Left lung (tissue), 10 donors: ENCODE measurements around the gene ENPP6. TPM values are rescaled to one million over a fixed set of nuclear protein-coding genes. Genes with fewer than 3 reads are reported as not detected.

ENCODE experiments used
- ATAC-seq: fragments of 200-7000 bp; cut with Tn5 transposase; one replicate; pipeline ENCODE4 v1.9.1; 2020; ENCODE audit warnings: moderate library complexity
- DNase-seq, 4 donors: peaks; one replicate each; pipeline ENCODE4 v3.0.0-alpha.2; 2013 to 2020
- H3K27ac ChIP-seq, 2 donors: fragments of 200-600 bp; sonication (generic) in 1 of 2; one replicate each; pipeline versions ENCODE4 v1.5.0 to v1.8.0; 2020 to 2021
- H3K27me3 ChIP-seq, 2 donors: fragments of 200-600 bp; sonication (generic) in 1 of 2; one replicate each; pipeline versions ENCODE4 v1.5.0 to v1.8.0; 2020 to 2021
- H3K36me3 ChIP-seq, 2 donors: fragments of 200-600 bp; sonication (generic) in 1 of 2; one replicate each; pipeline versions ENCODE4 v1.5.0 to v1.8.0; 2020 to 2021
- H3K4me1 ChIP-seq, 2 donors: fragments of 200-600 bp; one replicate each; pipeline ENCODE4 v1.8.0; 2021
- H3K4me3 ChIP-seq, 2 donors: fragments of 200-600 bp; sonication (generic) in 1 of 2; one replicate each; pipeline versions ENCODE4 v1.5.0 to v1.8.0; 2020 to 2021; ENCODE audit warnings: mild to moderate bottlenecking in 1 of 2
- H3K9me3 ChIP-seq, 2 donors: fragments of 200-600 bp; sonication (generic) in 1 of 2; one replicate each; pipeline versions ENCODE4 v1.5.0 to v1.8.0; 2020 to 2021
- CTCF ChIP-seq, 2 donors: fragments of 200-600 bp; sonication (generic) in 1 of 2; IDR thresholded peaks; one replicate each; pipeline versions ENCODE4 v1.5.0 to v1.8.0; 2021; ENCODE audit warnings: antibody characterized with exemption in 2 of 2
- intact Hi-C, 2 donors: fragments of 100-400 bp; cut with DNase I; formaldehyde crosslinking; loops; one replicate each; pipeline versions ENCODE4 v1.11.2 to v1.14.2; 2022
- polyA plus RNA-seq, 6 donors: library from polyadenylated mRNA; unstranded; fragments of 120-200 nt; gene quantifications; one replicate each; pipeline ENCODE4 v1.2.1, GENCODE V29; 2013; ENCODE audit not compliant: insufficient read length in 6 of 6
- total RNA-seq, 2 donors: library from RNA; stranded (reverse); fragmentation: NEBNext Ultra II Directional; extraction: Animal tissue kit (Norgen Biotek cat#: 25700); gene quantifications; one replicate each; pipeline ENCODE4 v1.2.1, GENCODE V29; 2021
- donor health status: DM: no; HTN: yes; CAD: no.
- donor health status: DM: no; HTN: no; CAD: no.

ENPP6 gene
- total and polyA plus RNA-seq, 8 donors, result 0.14 to 0.67 (median 0.31) TPM

- TF ChIP-seq CTCF (IDR thresholded peaks at IDR 0.05), result no peak
- H3K9me3 ChIP-seq, result no peaks in the 10 kb centered on the region
- intact Hi-C loops, result no loop called here
- H3K27me3 ChIP-seq, result no peaks in the 10 kb centered on the region
- H3K27ac ChIP-seq, result peak overlapping the region in 1 of 2 donors; percentile 15
- DNase-seq, result no peak
- H3K4me3 ChIP-seq, result no peak overlapping the region
- H3K36me3 ChIP-seq, result no peaks in the 10 kb centered on the region
- ATAC-seq, result no peak
- H3K4me1 ChIP-seq, result peaks cover 0 to 30% of the 10 kb centered on the region in 2 donors
These were observed 45.8 kb upstream of the ENPP6 start for GRCh38 chr4:184263461-184263860.

- intact Hi-C loops, result no loop called here
- Histone ChIP-seq H3K4me3 (no peak overlapping the region), H3K27ac (no peak overlapping the region), H3K36me3 (no peaks in the 10 kb centered on the region), H3K9me3 (no peaks in the 10 kb centered on the region), H3K4me1 (peaks cover 0 to 30% of the 10 kb centered on the region in 2 donors), H3K27me3 (no peaks in the 10 kb centered on the region)
- ATAC-seq (no peak), DNase-seq (no peak)
- no peak for TF ChIP-seq CTCF (IDR thresholded peaks at IDR 0.05)
These were observed 45.2 kb upstream of the ENPP6 start for GRCh38 chr4:184262901-184263300.

- Histone ChIP-seq H3K27ac (peak overlapping the region in 1 of 2 donors; percentile 55), H3K4me3 (no peak overlapping the region), H3K9me3 (no peaks in the 10 kb centered on the region), H3K27me3 (no peaks in the 10 kb centered on the region), H3K4me1 (peaks cover 0 to 21% of the 10 kb centered on the region in 2 donors), H3K36me3 (no peaks in the 10 kb centered on the region)
- DNase-seq (no peak), ATAC-seq (no peak)
- intact Hi-C loops, result no loop called here
- TF ChIP-seq CTCF (IDR thresholded peaks at IDR 0.05), result no peak
These were observed 43.6 kb upstream of the ENPP6 start for GRCh38 chr4:184261246-184261645.

- peak; percentile 31 for ATAC-seq
- DNase-seq, result no peak
- no peak for TF ChIP-seq CTCF (IDR thresholded peaks at IDR 0.05)
- H3K27ac ChIP-seq, result no peak overlapping the region
- H3K4me1 ChIP-seq, result peaks cover 0 to 9% of the 10 kb centered on the region in 2 donors
- intact Hi-C loops, result no loop called here
- H3K27me3 ChIP-seq, result no peaks in the 10 kb centered on the region
- H3K9me3 ChIP-seq, result no peaks in the 10 kb centered on the region
- no peak overlapping the region for H3K4me3 ChIP-seq
- no peaks in the 10 kb centered on the region for H3K36me3 ChIP-seq
These were observed 42.2 kb upstream of the ENPP6 start for GRCh38 chr4:184259866-184260265.

- ATAC-seq, result no peak
- H3K27me3 ChIP-seq, result no peaks in the 10 kb centered on the region
- TF ChIP-seq CTCF (IDR thresholded peaks at IDR 0.05), result no peak
- no peak overlapping the region for H3K27ac ChIP-seq
- H3K4me3 ChIP-seq, result no peak overlapping the region
- DNase-seq, result no peak
- intact Hi-C loops, result no loop called here
- no peaks in the 10 kb centered on the region for H3K36me3 ChIP-seq
- H3K4me1 ChIP-seq, result peaks cover 0 to 4% of the 10 kb centered on the region in 2 donors
- no peaks in the 10 kb centered on the region for H3K9me3 ChIP-seq
These were observed 41.4 kb upstream of the ENPP6 start for GRCh38 chr4:184259081-184259480.
